Nephron (organoid): ENCODE data around the gene ASPG.

ENCODE experiments used
- H3K27ac Mint-ChIP-seq, 3 experiments: 2 replicates each; pipeline ENCODE4 v1.8.0; 2020; ENCODE audit warnings: mixed read lengths in 3 of 3, mild to moderate bottlenecking in 2 of 3, moderate library complexity in 1 of 3
- H3K27me3 Mint-ChIP-seq: 2 replicates; pipeline ENCODE4 v1.8.0; 2021; ENCODE audit warnings: low read depth, mild to moderate bottlenecking, moderate library complexity, mixed read lengths
- H3K36me3 Mint-ChIP-seq: 2 replicates; pipeline ENCODE4 v1.8.0; 2020; ENCODE audit warnings: low read depth, mixed read lengths
- H3K4me1 Mint-ChIP-seq: 2 replicates; pipeline ENCODE4 v1.8.0; 2020; ENCODE audit warnings: mixed read lengths
- H3K4me3 Mint-ChIP-seq, 3 experiments: 2 replicates each; pipeline ENCODE4 v1.8.0; 2020; ENCODE audit warnings: mild to moderate bottlenecking in 3 of 3, mixed read lengths in 3 of 3, moderate library complexity in 2 of 3
- H3K9me3 Mint-ChIP-seq: 2 replicates; pipeline ENCODE4 v1.8.0; 2020; ENCODE audit warnings: mixed read lengths
- TF ChIP-seq, protein P1 (sequence below), 3 experiments: fragments of 200-600 bp; sonication (generic); IDR thresholded peaks; one replicate each; pipeline ENCODE4 v1.5.0; 2021; ENCODE audit warnings: antibody characterized with exemption in 3 of 3; ENCODE audit not compliant: unreplicated experiment in 3 of 3

ASPG gene

DNA sequence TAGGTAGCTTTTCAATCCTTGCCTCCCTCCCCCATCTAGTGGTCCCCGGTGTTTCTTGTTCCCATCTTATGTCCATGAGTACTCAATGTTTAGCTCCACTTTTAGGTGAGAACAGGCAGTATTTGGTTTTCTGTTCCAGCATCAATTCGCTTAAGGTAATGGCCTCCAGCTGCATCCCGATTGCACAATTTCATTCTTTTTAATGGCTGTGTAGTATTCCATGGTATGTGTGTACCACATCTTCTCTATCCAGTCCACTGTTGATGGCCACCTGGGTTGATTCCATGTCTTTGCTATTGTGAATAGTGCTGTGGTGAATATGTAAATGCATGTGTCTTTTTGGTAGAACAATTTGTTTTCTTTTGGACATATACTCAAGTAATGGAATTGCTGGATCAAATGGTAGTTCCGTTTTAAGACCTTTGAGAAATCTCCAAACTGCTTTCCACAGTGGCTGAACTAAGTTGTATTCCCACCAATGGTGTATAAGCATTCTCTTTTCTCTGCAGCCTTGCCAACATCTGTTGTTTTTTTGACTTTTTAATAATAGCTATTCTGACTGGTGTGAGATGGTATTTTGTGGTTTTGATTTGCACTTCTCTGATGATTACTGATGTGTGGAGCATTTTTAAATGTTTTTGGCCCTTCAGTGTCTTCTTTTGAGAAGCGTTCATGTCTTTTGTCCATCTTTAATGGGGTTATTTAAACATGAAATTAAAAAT is 34.2 kb upstream of the ASPG start:
- H3K4me1 Mint-ChIP-seq = no peaks in the 10 kb centered on the region
- TF ChIP-seq, protein P1, sequence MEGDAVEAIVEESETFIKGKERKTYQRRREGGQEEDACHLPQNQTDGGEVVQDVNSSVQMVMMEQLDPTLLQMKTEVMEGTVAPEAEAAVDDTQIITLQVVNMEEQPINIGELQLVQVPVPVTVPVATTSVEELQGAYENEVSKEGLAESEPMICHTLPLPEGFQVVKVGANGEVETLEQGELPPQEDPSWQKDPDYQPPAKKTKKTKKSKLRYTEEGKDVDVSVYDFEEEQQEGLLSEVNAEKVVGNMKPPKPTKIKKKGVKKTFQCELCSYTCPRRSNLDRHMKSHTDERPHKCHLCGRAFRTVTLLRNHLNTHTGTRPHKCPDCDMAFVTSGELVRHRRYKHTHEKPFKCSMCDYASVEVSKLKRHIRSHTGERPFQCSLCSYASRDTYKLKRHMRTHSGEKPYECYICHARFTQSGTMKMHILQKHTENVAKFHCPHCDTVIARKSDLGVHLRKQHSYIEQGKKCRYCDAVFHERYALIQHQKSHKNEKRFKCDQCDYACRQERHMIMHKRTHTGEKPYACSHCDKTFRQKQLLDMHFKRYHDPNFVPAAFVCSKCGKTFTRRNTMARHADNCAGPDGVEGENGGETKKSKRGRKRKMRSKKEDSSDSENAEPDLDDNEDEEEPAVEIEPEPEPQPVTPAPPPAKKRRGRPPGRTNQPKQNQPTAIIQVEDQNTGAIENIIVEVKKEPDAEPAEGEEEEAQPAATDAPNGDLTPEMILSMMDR (IDR thresholded peaks at IDR 0.05; ENCODE audit: unreplicated experiment in 3 of 3) = no peak
- no peaks in the 10 kb centered on the region for H3K36me3 Mint-ChIP-seq
- peaks cover 5% of the 10 kb centered on the region for H3K9me3 Mint-ChIP-seq
- H3K4me3 Mint-ChIP-seq = no peak overlapping the region
- H3K27ac Mint-ChIP-seq = no peak overlapping the region
- H3K27me3 Mint-ChIP-seq = peaks cover 14% of the 10 kb centered on the region

DNA sequence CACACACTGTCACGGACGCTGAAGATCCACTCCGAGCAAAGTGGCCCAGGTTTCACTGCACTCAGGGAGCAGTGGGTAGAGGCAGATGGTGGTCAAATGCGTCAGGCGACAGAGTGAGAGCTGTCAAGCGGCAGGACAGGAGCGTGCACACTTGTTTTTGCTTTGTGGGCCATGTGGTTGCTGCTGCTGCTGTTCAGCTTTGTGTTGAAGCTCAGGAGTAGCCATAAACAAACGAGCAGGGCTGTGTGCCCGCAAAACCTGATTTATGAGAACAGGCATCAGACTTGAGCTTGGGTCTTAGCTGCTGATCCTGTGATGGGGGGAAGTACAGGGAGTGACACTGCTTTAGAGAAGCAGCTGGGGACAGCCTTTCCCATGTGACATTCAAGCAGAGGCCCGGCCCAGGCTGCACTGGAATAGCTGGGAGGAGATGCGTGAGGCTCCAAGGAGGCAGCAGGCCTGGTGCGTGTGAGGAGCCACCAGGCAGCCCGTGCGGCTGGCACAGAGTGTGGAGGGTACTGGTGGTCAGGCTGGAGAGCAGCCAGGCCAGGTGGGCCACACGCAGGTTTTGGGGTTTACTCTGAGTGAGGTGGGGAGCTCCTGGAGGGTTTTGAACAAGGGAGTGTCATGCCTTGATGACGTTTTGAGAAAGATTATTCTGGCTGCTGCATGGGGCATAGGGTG is 31.1 kb upstream of the ASPG start:
- Mint-ChIP-seq H3K9me3 (no peaks in the 10 kb centered on the region), H3K27me3 (peaks cover 26% of the 10 kb centered on the region), H3K4me1 (no peaks in the 10 kb centered on the region), H3K4me3 (no peak overlapping the region), H3K36me3 (no peaks in the 10 kb centered on the region), H3K27ac (no peak overlapping the region)
- TF ChIP-seq, protein P1 (IDR thresholded peaks at IDR 0.05; ENCODE audit: unreplicated experiment in 3 of 3) = no peak

DNA sequence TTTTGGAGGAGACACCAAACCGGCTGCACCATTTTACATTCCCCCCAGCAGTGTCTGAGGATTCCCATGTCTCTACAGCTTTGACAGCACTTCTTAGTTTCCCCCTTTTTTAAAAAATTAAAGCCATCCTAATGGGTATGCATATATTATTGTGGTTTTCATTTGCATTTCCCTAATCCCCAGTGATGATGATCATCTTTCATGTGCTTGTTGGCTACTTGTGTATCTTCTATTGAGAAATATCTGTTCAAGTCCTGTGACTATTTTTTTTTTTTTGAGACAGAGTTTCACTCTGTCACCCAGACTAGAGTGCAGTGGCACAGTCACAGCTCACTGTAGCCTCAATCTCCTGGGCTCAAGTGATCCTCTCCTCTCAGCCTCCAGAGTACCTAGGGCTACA is 23.2 kb upstream of the ASPG start:
- Mint-ChIP-seq H3K4me1 (no peaks in the 10 kb centered on the region), H3K4me3 (no peak overlapping the region), H3K27me3 (peaks cover 37% of the 10 kb centered on the region), H3K36me3 (no peaks in the 10 kb centered on the region), H3K27ac (no peak overlapping the region), H3K9me3 (peaks cover 12% of the 10 kb centered on the region)
- TF ChIP-seq, protein P1 (IDR thresholded peaks at IDR 0.05; ENCODE audit: unreplicated experiment in 3 of 3) = no peak

DNA sequence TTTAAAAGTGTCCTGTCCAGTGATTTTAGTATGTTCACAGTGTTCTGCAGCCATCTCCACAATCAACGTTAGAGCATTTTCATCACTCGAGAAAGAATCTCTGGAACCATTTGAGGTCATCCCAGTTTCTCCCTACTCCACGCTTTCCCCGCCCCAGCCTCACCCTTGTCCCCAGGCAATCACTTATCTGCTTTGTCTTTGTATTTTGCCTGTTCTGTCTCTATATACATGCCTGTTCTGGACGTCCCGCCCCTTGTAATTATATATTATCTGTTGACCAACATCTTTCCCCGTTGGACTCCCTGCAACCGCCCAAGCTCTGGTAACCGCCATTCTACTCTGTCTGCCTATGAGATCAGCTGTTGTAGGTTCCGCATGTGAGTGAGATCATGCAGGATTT is 21.5 kb upstream of the ASPG start:
- H3K4me3 Mint-ChIP-seq = no peak overlapping the region
- H3K36me3 Mint-ChIP-seq = no peaks in the 10 kb centered on the region
- no peak overlapping the region for H3K27ac Mint-ChIP-seq
- TF ChIP-seq, protein P1 (IDR thresholded peaks at IDR 0.05; ENCODE audit: unreplicated experiment in 3 of 3) = no peak
- peaks cover 15% of the 10 kb centered on the region for H3K9me3 Mint-ChIP-seq
- no peaks in the 10 kb centered on the region for H3K4me1 Mint-ChIP-seq
- H3K27me3 Mint-ChIP-seq = peaks cover 39% of the 10 kb centered on the region

DNA sequence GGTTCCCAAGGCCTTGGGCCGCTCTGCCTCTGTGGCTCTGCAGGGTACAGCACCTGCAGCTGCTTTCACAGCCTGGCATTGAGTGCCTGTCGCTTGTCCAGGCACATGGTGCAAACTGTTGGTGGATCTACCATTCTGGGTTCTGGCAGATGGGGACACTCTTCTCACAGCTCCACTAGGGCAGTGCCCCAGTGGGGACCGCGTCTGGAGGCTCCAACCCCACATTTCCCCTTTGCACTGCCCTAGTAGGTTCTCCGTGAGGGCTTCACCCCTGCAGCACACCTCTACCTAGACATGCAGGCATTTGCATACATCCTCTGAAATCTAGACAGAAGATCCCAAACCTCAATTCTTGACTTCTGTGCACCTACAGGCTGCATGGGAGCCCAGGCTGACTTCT is 19.2 kb upstream of the ASPG start:
- H3K9me3 Mint-ChIP-seq = peaks cover 15% of the 10 kb centered on the region
- no peaks in the 10 kb centered on the region for H3K36me3 Mint-ChIP-seq
- H3K4me3 Mint-ChIP-seq = no peak overlapping the region
- no peak overlapping the region for H3K27ac Mint-ChIP-seq
- H3K27me3 Mint-ChIP-seq = peaks cover 48% of the 10 kb centered on the region
- TF ChIP-seq, protein P1 (IDR thresholded peaks at IDR 0.05; ENCODE audit: unreplicated experiment in 3 of 3) = no peak
- H3K4me1 Mint-ChIP-seq = no peaks in the 10 kb centered on the region
